Upper lobe of left lung (tissue), 6 donors: ENCODE results near the gene DFFA. TPM values are rescaled to one million over a fixed set of nuclear protein-coding genes. Genes with fewer than 3 reads are reported as not detected.

Experiments used
- ATAC-seq, 2 donors: fragments of 200-7000 bp; cut with Tn5 transposase; one replicate each; pipeline ENCODE4 v1.9.1; 2022; ENCODE audit warnings: mild to moderate bottlenecking in 2 of 2, moderate library complexity in 2 of 2; ENCODE audit not compliant: low FRiP score in 2 of 2
- DNase-seq, 2 donors: peaks; one replicate each; pipeline ENCODE4 v3.0.0-alpha.2; 2019 to 2020
- H3K27ac ChIP-seq, 4 donors: fragments of 200-600 bp; sonication (generic); one replicate each; pipeline ENCODE4 v1.5.1; 2016 to 2019
- H3K27me3 ChIP-seq, 4 donors: fragments of 200-600 bp; sonication (generic); one replicate each; pipeline ENCODE4 v1.5.1; 2017 to 2019
- H3K36me3 ChIP-seq, 4 donors: fragments of 200-600 bp; sonication (generic); one replicate each; pipeline ENCODE4 v1.5.1; 2016 to 2019
- H3K4me1 ChIP-seq, 4 donors: fragments of 200-600 bp; sonication (generic); one replicate each; pipeline ENCODE4 v1.5.1; 2018 to 2019
- H3K4me3 ChIP-seq, 4 donors: fragments of 200-600 bp; sonication (generic); one replicate each; pipeline ENCODE4 v1.5.1; 2017 to 2019; ENCODE audit warnings: mild to moderate bottlenecking in 2 of 4, moderate library complexity in 1 of 4
- H3K9me3 ChIP-seq, 4 donors: fragments of 200-600 bp; sonication (generic); one replicate each; pipeline ENCODE4 v1.5.1; 2018 to 2019
- POLR2A ChIP-seq, 4 donors: fragments of 450-650 bp; IDR thresholded peaks; one replicate each; pipeline ENCODE4 v1.5.1; 2016 to 2017; ENCODE audit warnings: antibody characterized with exemption in 4 of 4, mild to moderate bottlenecking in 2 of 4
- POLR2AphosphoS5 ChIP-seq, 2 donors: sonication (generic); formaldehyde crosslinking; IDR thresholded peaks; one replicate each; pipeline ENCODE4 v1.5.1; 2017; ENCODE audit warnings: antibody characterized with exemption in 2 of 2
- WGBS, 2 donors: methylation state at CpG; one replicate each; pipeline ENCODE4 v1.1.5; 2017 to 2018; 5-methylcytosine and 5-hydroxymethylcytosine counted together
- total RNA-seq, 6 donors: library from RNA; depleted of rRNA in 4 of 6; stranded (reverse); fragments of >200 nt in 4 of 6; gene quantifications; one replicate each; pipeline versions ENCODE4 v1.1.0 to v1.2.1, GENCODE V29; 2016 to 2021
- TF ChIP-seq, protein P1 (sequence below), 6 experiments: fragments of 450-650 bp in 4 of 6; fragments of 200-600 bp in 2 of 6; sonication (generic) in 2 of 6; IDR thresholded peaks; one replicate each; pipeline ENCODE4 v1.5.1; 2016 to 2019; ENCODE audit warnings: antibody characterized with exemption in 6 of 6
- donor health status: DM: no; HTN: no; CAD: no; lungs with moderate emphysema.
- donor health status: DM: no; HTN: yes; CAD: no; lungs with severe emphysema.

The DFFA gene
- total RNA-seq, 6 donors from 2014 or later = 15.8 to 37.2 (median 22.9) TPM

DNA sequence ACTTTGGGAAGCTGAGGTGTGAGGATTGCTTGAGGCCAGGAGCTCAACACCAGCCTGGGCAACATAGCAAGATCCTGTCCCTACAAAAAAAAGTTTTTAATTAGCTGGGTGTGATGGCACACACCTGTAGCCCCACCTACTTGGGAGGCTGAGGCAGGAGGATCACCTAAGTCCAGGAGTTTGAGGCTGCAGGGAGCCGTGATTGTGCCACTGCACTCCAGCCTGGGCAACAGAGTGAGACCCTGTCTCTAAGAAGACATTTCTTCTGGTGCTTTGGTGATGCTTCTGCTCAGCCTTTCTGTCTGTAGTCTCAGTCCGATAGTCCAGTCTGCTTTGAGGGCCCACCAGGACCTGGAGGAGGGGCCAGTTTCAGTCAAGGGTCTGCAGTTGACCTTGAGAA, 65.1 kb downstream of the DFFA start:
- no peak for ATAC-seq

More for the DNA sequence above, 65.1 kb downstream of the DFFA start:
- 96 to 100% methylated on average over 1 to 2 of the region's 2 CpGs for WGBS, 2 donors
- no peak overlapping the region for H3K27ac ChIP-seq
- TF ChIP-seq POLR2A (IDR thresholded peaks at IDR 0.05) (no peak), POLR2AphosphoS5 (IDR thresholded peaks at IDR 0.05) (no peak)
- TF ChIP-seq, protein P1, sequence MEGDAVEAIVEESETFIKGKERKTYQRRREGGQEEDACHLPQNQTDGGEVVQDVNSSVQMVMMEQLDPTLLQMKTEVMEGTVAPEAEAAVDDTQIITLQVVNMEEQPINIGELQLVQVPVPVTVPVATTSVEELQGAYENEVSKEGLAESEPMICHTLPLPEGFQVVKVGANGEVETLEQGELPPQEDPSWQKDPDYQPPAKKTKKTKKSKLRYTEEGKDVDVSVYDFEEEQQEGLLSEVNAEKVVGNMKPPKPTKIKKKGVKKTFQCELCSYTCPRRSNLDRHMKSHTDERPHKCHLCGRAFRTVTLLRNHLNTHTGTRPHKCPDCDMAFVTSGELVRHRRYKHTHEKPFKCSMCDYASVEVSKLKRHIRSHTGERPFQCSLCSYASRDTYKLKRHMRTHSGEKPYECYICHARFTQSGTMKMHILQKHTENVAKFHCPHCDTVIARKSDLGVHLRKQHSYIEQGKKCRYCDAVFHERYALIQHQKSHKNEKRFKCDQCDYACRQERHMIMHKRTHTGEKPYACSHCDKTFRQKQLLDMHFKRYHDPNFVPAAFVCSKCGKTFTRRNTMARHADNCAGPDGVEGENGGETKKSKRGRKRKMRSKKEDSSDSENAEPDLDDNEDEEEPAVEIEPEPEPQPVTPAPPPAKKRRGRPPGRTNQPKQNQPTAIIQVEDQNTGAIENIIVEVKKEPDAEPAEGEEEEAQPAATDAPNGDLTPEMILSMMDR (IDR thresholded peaks at IDR 0.05) = no peak
- H3K27me3 ChIP-seq = no peaks in the 10 kb centered on the region
- no peaks in the 10 kb centered on the region for H3K9me3 ChIP-seq
- H3K4me3 ChIP-seq = no peak overlapping the region
- H3K4me1 ChIP-seq = no peaks in the 10 kb centered on the region
- DNase-seq = no peak
- H3K36me3 ChIP-seq = peaks cover 51 to 96% (median 92%) of the 10 kb centered on the region in 4 donors

Other genes starting within 250 kb of the DFFA start
- gene PGD, start 73.5 kb downstream of the DFFA start, total RNA-seq = 100 to 1,000 TPM; 118 to 211 (median 183) TPM
- gene CENPS, start 42.1 kb downstream of the DFFA start, total RNA-seq = 10 to 100 TPM in 5 of 6 donors, 1 to 10 TPM in 1; 1.4 to 23.0 (median 14.3) TPM
- under 1 TPM in 2 of 6 donors, not detected in 4; 0.26 to 0.59 TPM for gene CORT, start 22.5 kb downstream of the DFFA start, total RNA-seq
- 10 to 100 TPM; 21.2 to 43.0 (median 29.9) TPM for gene PEX14, start 2.4 kb upstream of the DFFA start, total RNA-seq